PC-9 (cell line): Measurements from ENCODE around the gene EDRF1. TPM values are rescaled to one million over a fixed set of nuclear protein-coding genes. Genes with fewer than 3 reads are reported as not detected.

Experiments
- BruUV-seq: library from RNA; stranded (reverse); fragments of 400-500 nt; replicated peaks from 2 replicates; lab custom pipeline; 2021; lab: Mats Ljungman, UMichigan
- CTCF ChIA-PET: fragments of 300-600 bp; sonication (Branson Sonifier 250); formaldehyde crosslinking; loops from one replicate; lab custom pipeline; 2022; ENCODE audit warnings: antibody characterized with exemption; lab: Charles Lee
- POLR2A ChIA-PET: fragments of 300-600 bp; sonication (Branson Sonifier 250); formaldehyde crosslinking; loops from one replicate; lab custom pipeline; 2022; ENCODE audit warnings: antibody characterized with exemption; ENCODE audit not compliant: unreplicated experiment; lab: Charles Lee
- DNase-seq, 2 experiments: peaks; one replicate each; pipeline versions ENCODE4 v3.0.0 to v3.0.0-alpha.2; 2015 to 2022; ENCODE audit warnings: mixed read lengths in 1 of 2
- H2AFZ ChIP-seq: fragments of 200-600 bp; sonication (generic); 2 replicates; pipeline ENCODE4 v1.8.1; 2017; ENCODE audit warnings: antibody characterized with exemption
- H3F3A ChIP-seq: fragments of 200-600 bp; sonication (generic); 2 replicates; pipeline ENCODE4 v1.8.1; 2017; ENCODE audit warnings: antibody characterized with exemption, mild to moderate bottlenecking, low read depth; ENCODE audit not compliant: insufficient read depth
- H3K27ac ChIP-seq: fragments of 200-600 bp; sonication (generic); 2 replicates; pipeline ENCODE4 v1.6.1; 2016; ENCODE audit warnings: mixed run types
- H3K27me3 ChIP-seq: fragments of 200-600 bp; sonication (generic); 2 replicates; pipeline ENCODE4 v1.6.1; 2016; ENCODE audit warnings: low read depth, mixed run types; ENCODE audit not compliant: insufficient read depth
- H3K36me3 ChIP-seq: fragments of 200-600 bp; sonication (generic); 2 replicates; pipeline ENCODE4 v1.6.1; 2016; ENCODE audit warnings: low read depth, mixed run types
- H3K4me1 ChIP-seq: fragments of 200-600 bp; sonication (generic); replicated peaks from 2 replicates; pipeline ENCODE4 v1.6.1; 2016; ENCODE audit warnings: mixed run types; ENCODE audit not compliant: insufficient read depth
- H3K4me2 ChIP-seq: fragments of 200-600 bp; sonication (generic); 2 replicates; pipeline ENCODE4 v1.6.1; 2017; ENCODE audit warnings: mixed run types
- H3K4me3 ChIP-seq: fragments of 200-600 bp; sonication (generic); 2 replicates; pipeline ENCODE4 v1.6.1; 2016; ENCODE audit warnings: mixed run types
- H3K79me2 ChIP-seq: fragments of 200-600 bp; sonication (generic); 2 replicates; pipeline ENCODE4 v1.6.1; 2017; ENCODE audit warnings: low read depth, mixed run types
- H3K9me2 ChIP-seq: fragments of 200-600 bp; sonication (generic); 2 replicates; pipeline ENCODE4 v1.8.1; 2017; ENCODE audit warnings: mild to moderate bottlenecking; ENCODE audit not compliant: insufficient read depth
- H3K9me3 ChIP-seq: fragments of 200-600 bp; sonication (generic); 2 replicates; pipeline ENCODE4 v1.8.1; 2016; ENCODE audit warnings: low read depth; ENCODE audit not compliant: insufficient read depth
- H4K20me1 ChIP-seq: fragments of 200-600 bp; sonication (generic); 2 replicates; pipeline ENCODE4 v1.8.1; 2017; ENCODE audit not compliant: insufficient read depth
- CTCF ChIP-seq: fragments of 200-600 bp; sonication (generic); conservative IDR thresholded peaks from 2 replicates; pipeline ENCODE4 v1.6.1; 2017; ENCODE audit warnings: mixed run types, antibody characterized with exemption, mild to moderate bottlenecking, moderate library complexity
- EZH2 ChIP-seq: fragments of 200-600 bp; sonication (generic); IDR thresholded peaks from 2 replicates; pipeline ENCODE4 v1.8.0; 2017; ENCODE audit warnings: antibody characterized with exemption, low read depth
- intact Hi-C: fragments of 100-400 bp; cut with micrococcal nuclease; formaldehyde crosslinking; loops from one replicate; pipeline ENCODE4 v1.10.0; 2022; ENCODE audit not compliant: unreplicated experiment
- total RNA-seq: library from RNA; stranded (reverse); gene quantifications from 2 replicates; pipeline ENCODE4 v1.2.3, GENCODE V29; 2021

EDRF1 gene
- total RNA-seq, 1 experiment from 2014 or later: 21.7 TPM

- Histone ChIP-seq H3K4me1 (no peaks in the 10 kb centered on the region), H3K4me2 (no peak overlapping the region), H4K20me1 (no peaks in the 10 kb centered on the region), H3K4me3 (no peak overlapping the region), H3K27ac (no peak overlapping the region), H2AFZ (no peak overlapping the region), H3K9me3 (no peaks in the 10 kb centered on the region), H3K9me2 (no peaks in the 10 kb centered on the region), H3K36me3 (peaks cover 8% of the 10 kb centered on the region; the same call in 1 of the 2 replicates), H3K27me3 (no peaks in the 10 kb centered on the region), H3F3A (no peaks in the 10 kb centered on the region), H3K79me2 (no peaks in the 10 kb centered on the region)
- TF ChIP-seq CTCF: no peak
- no peak for DNase-seq
- ChIA-PET POLR2A (interaction anchor here (0.7 kb wide), 1 partner anchor 560 kb away, joined by 3 read pairs; no protein-coding TSS in a partner anchor), CTCF (no interaction called here)
- intact Hi-C loops: no loop called here
- BruUV-seq: no TSS peak
These were observed 88.5 kb downstream of the EDRF1 start for GRCh38 chr10:125808047-125808446.

DNA sequence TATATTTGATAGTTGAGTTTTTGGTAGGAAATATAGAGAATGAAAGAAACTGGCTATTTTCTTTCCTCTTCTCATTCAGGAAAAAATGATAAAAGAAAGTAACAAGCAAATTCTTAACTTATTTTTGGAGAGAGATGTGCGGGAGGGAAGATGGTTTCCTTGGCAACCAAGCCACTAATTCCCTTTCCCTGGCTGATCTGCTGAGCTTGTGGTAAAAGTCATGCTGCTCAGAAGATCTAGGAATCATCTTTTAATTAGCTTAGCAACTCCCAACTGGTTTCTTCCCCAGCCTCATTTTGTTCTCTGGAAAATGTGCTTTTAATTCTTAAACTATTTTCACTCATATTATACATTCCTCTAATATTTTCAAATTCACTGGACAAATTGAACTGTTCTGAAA, 91.7 kb downstream of the EDRF1 start:
- no peaks in the 10 kb centered on the region for H3K9me2 ChIP-seq
- H3K4me3 ChIP-seq: no peak overlapping the region
- ChIA-PET CTCF (no interaction called here), POLR2A (no interaction called here)
- H3K9me3 ChIP-seq: no peaks in the 10 kb centered on the region
- no peaks in the 10 kb centered on the region for H3K4me1 ChIP-seq
- no peaks in the 10 kb centered on the region for H3F3A ChIP-seq
- TF ChIP-seq CTCF: no peak
- no peak for TF ChIP-seq EZH2
- no peaks in the 10 kb centered on the region for H4K20me1 ChIP-seq
- intact Hi-C loops: no loop called here
- H3K27me3 ChIP-seq: no peaks in the 10 kb centered on the region
- BruUV-seq: no TSS peak
- no peak overlapping the region for H2AFZ ChIP-seq
- no peaks in the 10 kb centered on the region for H3K79me2 ChIP-seq
- H3K36me3 ChIP-seq: peaks cover 8% of the 10 kb centered on the region; the same call in 1 of the 2 replicates
- no peak overlapping the region for H3K27ac ChIP-seq
- no peak overlapping the region for H3K4me2 ChIP-seq
- DNase-seq: no peak

DNA sequence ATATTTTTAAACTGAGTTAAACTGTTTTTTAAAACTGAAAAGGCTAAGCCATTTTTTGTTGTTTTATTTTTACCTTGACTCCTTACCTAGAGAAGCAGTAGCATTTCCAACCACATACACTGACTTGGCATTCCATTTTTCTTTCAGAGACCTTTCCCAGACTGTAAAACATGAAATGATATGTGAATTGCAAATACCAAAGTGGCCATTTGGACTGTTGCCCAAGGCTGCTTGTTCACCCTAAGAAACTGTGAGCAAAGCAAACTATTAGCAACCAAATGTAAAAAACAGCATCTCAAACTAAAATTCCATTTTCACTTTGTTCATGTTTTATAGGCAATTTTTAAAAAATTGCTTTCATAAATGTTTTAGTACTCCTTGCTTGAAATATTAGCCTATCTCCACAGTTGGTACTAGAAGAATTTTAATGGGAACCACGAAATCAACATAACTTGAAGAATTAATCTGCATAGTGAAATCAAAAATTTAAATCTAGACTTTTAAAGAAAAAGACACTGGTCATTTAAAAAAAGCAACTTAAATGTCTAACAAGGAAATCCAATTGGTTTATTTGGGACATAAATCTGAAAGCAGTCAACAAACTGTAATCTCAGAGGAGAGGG, 92.7 kb downstream of the EDRF1 start:
- H3K27ac ChIP-seq: no peak overlapping the region
- TF ChIP-seq EZH2: no peak
- no peak for TF ChIP-seq CTCF
- H3K79me2 ChIP-seq: no peaks in the 10 kb centered on the region
- no peak overlapping the region for H2AFZ ChIP-seq
- H3K9me3 ChIP-seq: no peaks in the 10 kb centered on the region
- intact Hi-C loops: no loop called here
- H3K4me2 ChIP-seq: no peak overlapping the region
- no peak overlapping the region for H3K4me3 ChIP-seq
- CTCF ChIA-PET: no interaction called here
- H4K20me1 ChIP-seq: no peaks in the 10 kb centered on the region
- no peaks in the 10 kb centered on the region for H3K9me2 ChIP-seq
- H3K27me3 ChIP-seq: no peaks in the 10 kb centered on the region
- POLR2A ChIA-PET: no interaction called here
- no peaks in the 10 kb centered on the region for H3F3A ChIP-seq
- no peaks in the 10 kb centered on the region for H3K4me1 ChIP-seq
- no TSS peak for BruUV-seq
- H3K36me3 ChIP-seq: peaks cover 8% of the 10 kb centered on the region; the same call in 1 of the 2 replicates
- no peak for DNase-seq

Other genes starting within 250 kb of the EDRF1 start
- gene TEX36, start 36.5 kb upstream of the EDRF1 start, total RNA-seq: 1.1 and 1.2 TPM in 2 replicates
- not detected in 2 replicates for gene MMP21, start 56.1 kb downstream of the EDRF1 start, total RNA-seq
- gene UROS, start 103.5 kb downstream of the EDRF1 start, total RNA-seq: 35.1 and 40.1 TPM in 2 replicates
- gene BCCIP, start 103.8 kb downstream of the EDRF1 start, total RNA-seq: 35.2 and 46.0 TPM in 2 replicates
- gene DHX32, start 161.6 kb downstream of the EDRF1 start, total RNA-seq: 50.4 and 51.0 TPM in 2 replicates
- gene FANK1, start 176.9 kb downstream of the EDRF1 start, total RNA-seq: 21.4 and 24.7 TPM in 2 replicates